ENCODE data around the gene IFNE.
A peak's percentile ranks its signal among the peaks of the same experiment; 100 is the strongest.

- TF ChIP-seq, protein P1, sequence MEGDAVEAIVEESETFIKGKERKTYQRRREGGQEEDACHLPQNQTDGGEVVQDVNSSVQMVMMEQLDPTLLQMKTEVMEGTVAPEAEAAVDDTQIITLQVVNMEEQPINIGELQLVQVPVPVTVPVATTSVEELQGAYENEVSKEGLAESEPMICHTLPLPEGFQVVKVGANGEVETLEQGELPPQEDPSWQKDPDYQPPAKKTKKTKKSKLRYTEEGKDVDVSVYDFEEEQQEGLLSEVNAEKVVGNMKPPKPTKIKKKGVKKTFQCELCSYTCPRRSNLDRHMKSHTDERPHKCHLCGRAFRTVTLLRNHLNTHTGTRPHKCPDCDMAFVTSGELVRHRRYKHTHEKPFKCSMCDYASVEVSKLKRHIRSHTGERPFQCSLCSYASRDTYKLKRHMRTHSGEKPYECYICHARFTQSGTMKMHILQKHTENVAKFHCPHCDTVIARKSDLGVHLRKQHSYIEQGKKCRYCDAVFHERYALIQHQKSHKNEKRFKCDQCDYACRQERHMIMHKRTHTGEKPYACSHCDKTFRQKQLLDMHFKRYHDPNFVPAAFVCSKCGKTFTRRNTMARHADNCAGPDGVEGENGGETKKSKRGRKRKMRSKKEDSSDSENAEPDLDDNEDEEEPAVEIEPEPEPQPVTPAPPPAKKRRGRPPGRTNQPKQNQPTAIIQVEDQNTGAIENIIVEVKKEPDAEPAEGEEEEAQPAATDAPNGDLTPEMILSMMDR (IDR thresholded peaks at IDR 0.05): peak in 1 of 6 experiments; percentile 12
- no peak for TF ChIP-seq POLR2A (IDR thresholded peaks at IDR 0.05)
- TF ChIP-seq POLR2AphosphoS5 (IDR thresholded peaks at IDR 0.05): no peak
Observed at GRCh38 chr9:21434202-21435014, 47.7 kb downstream of the IFNE start.
